Type B pancreatic cell (in vitro differentiated cells): ENCODE data around the gene DMBX1. TPM values are rescaled to one million over a fixed set of nuclear protein-coding genes. Genes with fewer than 3 reads are reported as not detected.

Experiments
- DNase-seq: peaks from one replicate; pipeline ENCODE4 v3.0.0; 2021; ENCODE audit warnings: mixed read lengths; ENCODE audit not compliant: unreplicated experiment; ENCODE audit errors: extremely low spot score
- H3K27ac Mint-ChIP-seq: 2 replicates; pipeline ENCODE4 v1.8.0; 2021; ENCODE audit warnings: mild to moderate bottlenecking, mixed read lengths
- H3K27me3 Mint-ChIP-seq: 2 replicates; pipeline ENCODE4 v1.8.0; 2021; ENCODE audit warnings: mixed read lengths
- H3K36me3 Mint-ChIP-seq: 2 replicates; pipeline ENCODE4 v1.8.0; 2021; ENCODE audit warnings: mixed read lengths
- H3K4me1 Mint-ChIP-seq: one replicate; pipeline ENCODE4 v1.8.0; 2021; ENCODE audit warnings: mixed read lengths; ENCODE audit not compliant: unreplicated experiment
- H3K4me3 Mint-ChIP-seq: 2 replicates; pipeline ENCODE4 v1.8.0; 2021; ENCODE audit warnings: mild to moderate bottlenecking, mixed read lengths
- H3K9me3 Mint-ChIP-seq: 2 replicates; pipeline ENCODE4 v1.8.0; 2021; ENCODE audit warnings: mixed read lengths
- CTCF ChIP-seq: fragments of 200-600 bp; sonication (generic); conservative IDR thresholded peaks from 2 replicates; pipeline ENCODE4 v1.5.0; 2021; ENCODE audit warnings: antibody characterized with exemption, mild to moderate bottlenecking
- total RNA-seq: library from RNA; stranded (reverse); gene quantifications from 2 replicates; pipeline ENCODE4 v1.2.1, GENCODE V29; 2021; ENCODE audit warnings: low replicate concordance

DMBX1 gene
- total RNA-seq, 1 donor from 2014 or later = 0.10 TPM

- Mint-ChIP-seq H3K9me3 (no peaks in the 10 kb centered on the region), H3K27ac (no peak overlapping the region), H3K36me3 (no peaks in the 10 kb centered on the region), H3K4me1 (peaks cover 8% of the 10 kb centered on the region), H3K27me3 (peaks cover 50% of the 10 kb centered on the region), H3K4me3 (no peak overlapping the region)
- no peak for DNase-seq
- no peak for TF ChIP-seq CTCF
Observed at GRCh38 chr1:46512135-46512791, 22.6 kb downstream of the DMBX1 start.

- Mint-ChIP-seq H3K9me3 (no peaks in the 10 kb centered on the region), H3K4me1 (peaks cover 9% of the 10 kb centered on the region), H3K27ac (no peak overlapping the region), H3K4me3 (no peak overlapping the region), H3K36me3 (no peaks in the 10 kb centered on the region), H3K27me3 (peaks cover 51% of the 10 kb centered on the region)
- TF ChIP-seq CTCF = no peak
- DNase-seq = no peak
Observed at GRCh38 chr1:46512792-46513190, 23.2 kb downstream of the DMBX1 start.

- Mint-ChIP-seq H3K27ac (no peak overlapping the region), H3K27me3 (peaks cover 55% of the 10 kb centered on the region), H3K4me1 (peaks cover 16% of the 10 kb centered on the region)
Observed at GRCh38 chr1:46513536-46513935, 23.9 kb downstream of the DMBX1 start.

GRCh38 chr1:46515576-46515975 lies 25.9 kb downstream of the DMBX1 start:
- H3K9me3 Mint-ChIP-seq = no peaks in the 10 kb centered on the region
- H3K36me3 Mint-ChIP-seq = no peaks in the 10 kb centered on the region
- H3K27ac Mint-ChIP-seq = no peak overlapping the region
- peaks cover 20% of the 10 kb centered on the region for H3K4me1 Mint-ChIP-seq
- no peak for TF ChIP-seq CTCF
- no peak for DNase-seq
- no peak overlapping the region for H3K4me3 Mint-ChIP-seq
- peaks cover 57% of the 10 kb centered on the region for H3K27me3 Mint-ChIP-seq

More at GRCh38 chr1:46513536-46513935, 23.9 kb downstream of the DMBX1 start:
- no peak overlapping the region for H3K4me3 Mint-ChIP-seq
- no peak for DNase-seq
- no peak for TF ChIP-seq CTCF
- no peaks in the 10 kb centered on the region for H3K36me3 Mint-ChIP-seq
- H3K9me3 Mint-ChIP-seq = no peaks in the 10 kb centered on the region

GRCh38 chr1:46516200-46516950 lies 26.7 kb downstream of the DMBX1 start:
- H3K4me1 Mint-ChIP-seq = peaks cover 21% of the 10 kb centered on the region
- peak overlapping the region; percentile 33 for H3K4me3 Mint-ChIP-seq
- H3K9me3 Mint-ChIP-seq = no peaks in the 10 kb centered on the region
- H3K36me3 Mint-ChIP-seq = no peaks in the 10 kb centered on the region
- peak overlapping the region; percentile 80 for H3K27ac Mint-ChIP-seq
- peaks cover 60% of the 10 kb centered on the region for H3K27me3 Mint-ChIP-seq
- no peak for TF ChIP-seq CTCF
- DNase-seq = no peak
